OCI-LY3 (cell line): ENCODE measurements around the gene BTG1.

Source experiments
- H2AFZ ChIP-seq: fragments of 200-600, 300-600 bp; shearing (Covaris generic); 2 replicates; pipeline ENCODE4 v1.6.0; 2014; ENCODE audit warnings: antibody characterized with exemption, low read depth, low read length
- H3K27ac ChIP-seq: fragments of 200-600, 300-600 bp; sonication (generic); 2 replicates; pipeline ENCODE4 v1.5.1; 2014; ENCODE audit warnings: mild to moderate bottlenecking, low read length, moderate library complexity, mixed read lengths
- H3K27me3 ChIP-seq: fragments of 200-600, 300-600 bp; sonication (generic); 2 replicates; pipeline ENCODE4 v1.6.1; 2014; ENCODE audit warnings: low read depth, low read length, mixed read lengths
- H3K36me3 ChIP-seq: fragments of 200-600, 300-600 bp; sonication (generic); replicated peaks from 2 replicates; pipeline ENCODE3; 2014; ENCODE audit warnings: low read depth, low read length, mixed read lengths
- H3K4me1 ChIP-seq: fragments of 300-600, 200-600 bp; sonication (generic); 2 replicates; pipeline ENCODE4 v1.6.1; 2014; ENCODE audit warnings: low read length, mixed read lengths
- H3K4me2 ChIP-seq: fragments of 200-600, 300-600 bp; sonication (generic); 2 replicates; pipeline ENCODE4 v1.6.1; 2014; ENCODE audit warnings: low read length, mixed read lengths
- H3K4me3 ChIP-seq: fragments of 300-600, 200-600 bp; sonication (generic); 2 replicates; pipeline ENCODE4 v1.5.1; 2014; ENCODE audit warnings: antibody characterized with exemption, mild to moderate bottlenecking, low read length, moderate library complexity
- H3K79me2 ChIP-seq: fragments of 300-600, 200-600 bp; shearing (Covaris generic); 2 replicates; pipeline ENCODE4 v1.6.1; 2014; ENCODE audit warnings: mild to moderate bottlenecking, low read length, mixed read lengths
- H3K9ac ChIP-seq: fragments of 300-600, 200-600 bp; shearing (Covaris generic); 2 replicates; pipeline ENCODE4 v1.6.0; 2014; ENCODE audit warnings: mild to moderate bottlenecking, low read length, moderate library complexity
- H3K9me3 ChIP-seq: fragments of 200-600, 300-600 bp; shearing (Covaris generic); 2 replicates; pipeline ENCODE4 v1.6.1; 2014; ENCODE audit warnings: low read length, mixed read lengths; ENCODE audit not compliant: insufficient read depth
- H4K20me1 ChIP-seq: fragments of 200-600, 300-600 bp; sonication (generic); 2 replicates; pipeline ENCODE4 v1.6.1; 2016; ENCODE audit warnings: low read length, mixed read lengths; ENCODE audit not compliant: insufficient read depth
- CTCF ChIP-seq: fragments of 200-600, 300-600 bp; sonication (generic); IDR thresholded peaks from 2 replicates; pipeline ENCODE4 v1.5.1; 2014; ENCODE audit warnings: antibody characterized with exemption, low read length, low read depth
- EZH2phosphoT487 ChIP-seq: fragments of 200-600 bp; shearing (Covaris generic); IDR thresholded peaks from 2 replicates; pipeline ENCODE4 v1.6.1; 2018; ENCODE audit warnings: antibody characterized with exemption, mixed run types, low read depth

BTG1 gene

GRCh38 chr12:92114834-92115233 is 30.8 kb downstream of the BTG1 start:
- no peak overlapping the region for H2AFZ ChIP-seq
- no peaks in the 10 kb centered on the region for H3K9me3 ChIP-seq
- H3K79me2 ChIP-seq: peaks cover 85% of the 10 kb centered on the region
- H3K4me2 ChIP-seq: no peak overlapping the region
- H3K4me3 ChIP-seq: no peak overlapping the region
- peaks cover 8% of the 10 kb centered on the region; the same call in 1 of the 2 replicates for H3K4me1 ChIP-seq
- no peak overlapping the region for H3K27ac ChIP-seq
- H4K20me1 ChIP-seq: no peaks in the 10 kb centered on the region
- TF ChIP-seq CTCF (no peak), EZH2phosphoT487 (no peak)
- H3K36me3 ChIP-seq: peaks cover 14% of the 10 kb centered on the region
- no peak overlapping the region for H3K9ac ChIP-seq
- H3K27me3 ChIP-seq: no peaks in the 10 kb centered on the region

- H3K4me1 ChIP-seq: peaks cover 3% of the 10 kb centered on the region; the same call in 1 of the 2 replicates
- H3K79me2 ChIP-seq: peaks cover 88% of the 10 kb centered on the region
- H3K4me2 ChIP-seq: no peak overlapping the region
- no peaks in the 10 kb centered on the region for H3K9me3 ChIP-seq
- H3K27me3 ChIP-seq: no peaks in the 10 kb centered on the region
- no peaks in the 10 kb centered on the region for H4K20me1 ChIP-seq
- no peak overlapping the region for H3K4me3 ChIP-seq
- TF ChIP-seq CTCF (no peak), EZH2phosphoT487 (no peak)
- H3K9ac ChIP-seq: no peak overlapping the region
- H3K36me3 ChIP-seq: peaks cover 5% of the 10 kb centered on the region
- H2AFZ ChIP-seq: no peak overlapping the region
- H3K27ac ChIP-seq: no peak overlapping the region
These were observed 34.4 kb downstream of the BTG1 start for GRCh38 chr12:92111256-92111655.

GRCh38 chr12:92110083-92110640 is 35.5 kb downstream of the BTG1 start:
- no peak overlapping the region for H3K9ac ChIP-seq
- no peaks in the 10 kb centered on the region for H4K20me1 ChIP-seq
- H3K4me2 ChIP-seq: no peak overlapping the region
- no peaks in the 10 kb centered on the region for H3K27me3 ChIP-seq
- H3K4me3 ChIP-seq: no peak overlapping the region
- H3K9me3 ChIP-seq: no peaks in the 10 kb centered on the region
- TF ChIP-seq CTCF (no peak), EZH2phosphoT487 (no peak)
- peaks cover 8% of the 10 kb centered on the region; the same call in 1 of the 2 replicates for H3K4me1 ChIP-seq
- H3K79me2 ChIP-seq: peaks cover 89% of the 10 kb centered on the region
- no peak overlapping the region for H2AFZ ChIP-seq
- H3K36me3 ChIP-seq: peaks cover 5% of the 10 kb centered on the region
- H3K27ac ChIP-seq: no peak overlapping the region

- Histone ChIP-seq H3K36me3 (peaks cover 3% of the 10 kb centered on the region), H4K20me1 (no peaks in the 10 kb centered on the region), H3K4me2 (no peak overlapping the region), H2AFZ (no peak overlapping the region), H3K79me2 (peaks cover 89% of the 10 kb centered on the region), H3K9ac (no peak overlapping the region), H3K9me3 (no peaks in the 10 kb centered on the region), H3K4me1 (peaks cover 8% of the 10 kb centered on the region; the same call in 1 of the 2 replicates), H3K27me3 (no peaks in the 10 kb centered on the region), H3K4me3 (no peak overlapping the region), H3K27ac (no peak overlapping the region)
- TF ChIP-seq EZH2phosphoT487 (no peak), CTCF (no peak)
These were observed 36.0 kb downstream of the BTG1 start for GRCh38 chr12:92109613-92110012.
